GM19328 (cell line): ENCODE measurements around the gene NRN1L.
A peak's percentile ranks its signal among the peaks of the same experiment; 100 is the strongest.
"Not testable (repeated sequence)": the region's sequence is repeated elsewhere in the genome, so short reads cannot be mapped to it uniquely, and the experiment has no call there.

Experiments
- ATAC-seq: cut with Tn5 transposase; IDR thresholded peaks from one replicate; pipeline ENCODE4 v1.9.1; 2021; ENCODE audit warnings: mild to moderate bottlenecking, moderate library complexity; ENCODE audit not compliant: unreplicated experiment

The NRN1L gene

DNA sequence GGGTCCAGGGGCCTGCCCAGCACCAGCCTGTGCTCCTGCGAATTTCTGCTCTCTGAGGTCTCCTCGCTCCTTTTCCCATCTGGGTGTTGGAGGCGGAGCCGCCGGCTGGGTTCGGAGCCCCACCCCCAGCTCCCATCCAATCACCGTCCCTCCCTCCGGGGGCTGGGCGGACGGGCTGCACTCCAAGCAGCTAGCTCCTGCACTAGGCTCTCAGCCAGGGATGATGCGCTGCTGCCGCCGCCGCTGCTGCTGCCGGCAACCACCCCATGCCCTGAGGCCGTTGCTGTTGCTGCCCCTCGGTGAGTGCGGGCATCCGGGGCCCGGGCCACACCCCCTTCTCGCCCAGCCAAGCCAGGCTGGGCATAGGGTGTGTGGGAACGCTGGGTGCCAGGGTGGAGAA, at the start of gene NRN1L:
Gene NRN1L, plus strand, starts transcription at position 202 of the 400 bp plus-strand sequence. Its CDS starts 19 bp downstream, at position 221.
- no peak for ATAC-seq

DNA sequence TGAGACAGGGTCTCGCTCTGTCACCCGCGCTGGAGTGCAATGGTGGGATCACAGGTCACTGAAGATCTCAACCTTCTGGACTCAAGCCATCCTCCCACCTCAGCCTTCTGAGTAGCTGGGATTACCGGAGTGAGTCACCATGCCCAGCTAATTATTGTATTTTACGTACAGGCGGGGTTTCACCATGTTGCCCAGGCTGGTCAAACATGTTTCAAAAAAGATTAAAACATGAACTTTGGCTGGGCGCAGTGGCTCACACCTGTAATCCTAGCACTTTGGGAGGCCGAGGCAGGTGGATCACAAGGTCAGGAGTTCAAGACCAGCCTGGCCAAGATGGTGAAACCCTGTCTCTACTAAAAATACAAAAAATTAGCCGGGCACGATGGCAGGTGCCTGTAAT, 47.5 kb upstream of the NRN1L start:
- ATAC-seq = not testable (repeated sequence)

DNA sequence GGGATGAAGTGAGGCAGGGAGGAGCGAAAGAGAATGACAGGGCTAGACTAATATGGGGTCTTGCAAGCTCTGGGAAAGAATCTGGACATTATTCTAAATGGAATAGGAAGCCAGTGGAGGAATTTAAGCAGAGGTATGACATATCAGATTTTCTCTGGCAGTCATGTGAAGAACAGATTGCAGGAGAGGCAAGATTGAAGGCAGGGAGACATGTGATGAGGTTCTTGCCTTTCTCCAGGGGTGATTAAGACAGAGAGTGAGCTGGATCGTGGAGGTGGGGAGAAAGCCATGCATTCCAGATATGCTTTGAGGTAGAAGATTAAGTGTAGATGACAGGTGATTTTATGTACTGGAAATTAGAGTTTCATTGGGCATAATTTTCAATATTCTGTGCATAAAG, 46.9 kb upstream of the NRN1L start:
- ATAC-seq = no peak

DNA sequence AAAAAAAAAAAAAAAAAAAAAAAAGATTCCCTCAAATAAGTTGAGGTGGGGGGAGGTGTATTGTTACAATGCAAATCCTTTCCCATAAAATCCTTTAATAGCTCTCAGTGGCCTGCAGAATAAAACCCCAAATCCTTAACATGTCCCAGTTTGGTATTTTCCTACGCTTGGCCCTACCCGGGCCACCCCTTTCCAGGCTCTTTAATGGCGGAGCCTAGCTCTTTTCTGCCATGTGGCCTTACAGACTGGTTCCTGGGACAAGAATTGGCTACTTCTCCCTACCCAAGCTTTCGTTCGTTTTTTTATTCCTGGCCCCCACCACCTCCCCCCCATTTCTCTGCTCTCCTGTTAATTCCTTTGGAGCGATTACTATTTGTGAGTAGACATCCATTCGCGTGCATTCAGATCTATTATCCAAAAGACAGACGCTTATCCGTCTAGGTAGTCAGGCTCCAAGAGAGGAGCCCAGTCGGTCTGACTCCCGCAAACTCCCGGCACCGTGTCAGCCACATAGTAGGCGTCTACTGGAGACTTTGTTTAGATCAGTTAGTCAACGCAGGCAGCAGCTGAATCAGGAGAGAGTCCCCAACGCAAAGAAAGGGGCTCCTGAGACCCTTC, 43.4 kb upstream of the NRN1L start:
- ATAC-seq = no peak

DNA sequence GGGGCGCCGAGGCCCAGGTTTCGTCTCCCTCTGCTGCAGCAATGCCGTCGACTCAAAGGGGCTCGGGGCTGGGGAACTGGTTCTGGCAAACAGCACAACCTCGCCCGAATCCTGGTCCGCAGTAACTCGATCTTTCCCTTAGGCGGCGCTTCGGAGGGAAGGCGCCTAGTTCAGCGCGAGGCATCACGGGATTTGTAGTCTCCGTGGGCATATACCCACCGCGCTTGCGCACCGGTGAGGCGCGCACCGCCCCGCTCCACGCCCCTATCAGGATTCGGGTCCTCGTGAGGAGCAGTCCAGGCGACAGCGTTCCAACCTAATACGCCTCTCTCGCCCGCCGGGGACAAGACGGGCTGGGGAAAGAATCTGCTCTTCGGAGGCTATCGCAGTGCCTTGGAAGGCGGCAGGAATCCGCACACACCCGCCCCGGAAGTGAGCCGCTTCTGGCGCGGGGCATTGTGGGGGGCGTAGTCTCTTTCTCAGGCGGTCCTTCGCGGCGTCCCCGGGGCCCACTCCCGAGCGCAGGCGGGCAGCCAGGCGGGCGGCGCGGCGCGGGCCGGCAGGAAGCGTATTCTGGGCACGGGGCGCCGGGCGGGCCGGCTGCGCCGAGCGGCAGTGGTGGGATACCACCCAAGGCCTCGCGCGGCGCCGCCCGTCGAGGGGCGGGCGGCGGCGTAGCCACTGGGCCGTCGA, 42.7 kb upstream of the NRN1L start, which contains the start of gene THAP11:
Gene THAP11, plus strand, starts transcription at position 505 of the 693 bp plus-strand sequence. CDS start 235 bp downstream, outside the sequence.
- ATAC-seq = peak; percentile 50

DNA sequence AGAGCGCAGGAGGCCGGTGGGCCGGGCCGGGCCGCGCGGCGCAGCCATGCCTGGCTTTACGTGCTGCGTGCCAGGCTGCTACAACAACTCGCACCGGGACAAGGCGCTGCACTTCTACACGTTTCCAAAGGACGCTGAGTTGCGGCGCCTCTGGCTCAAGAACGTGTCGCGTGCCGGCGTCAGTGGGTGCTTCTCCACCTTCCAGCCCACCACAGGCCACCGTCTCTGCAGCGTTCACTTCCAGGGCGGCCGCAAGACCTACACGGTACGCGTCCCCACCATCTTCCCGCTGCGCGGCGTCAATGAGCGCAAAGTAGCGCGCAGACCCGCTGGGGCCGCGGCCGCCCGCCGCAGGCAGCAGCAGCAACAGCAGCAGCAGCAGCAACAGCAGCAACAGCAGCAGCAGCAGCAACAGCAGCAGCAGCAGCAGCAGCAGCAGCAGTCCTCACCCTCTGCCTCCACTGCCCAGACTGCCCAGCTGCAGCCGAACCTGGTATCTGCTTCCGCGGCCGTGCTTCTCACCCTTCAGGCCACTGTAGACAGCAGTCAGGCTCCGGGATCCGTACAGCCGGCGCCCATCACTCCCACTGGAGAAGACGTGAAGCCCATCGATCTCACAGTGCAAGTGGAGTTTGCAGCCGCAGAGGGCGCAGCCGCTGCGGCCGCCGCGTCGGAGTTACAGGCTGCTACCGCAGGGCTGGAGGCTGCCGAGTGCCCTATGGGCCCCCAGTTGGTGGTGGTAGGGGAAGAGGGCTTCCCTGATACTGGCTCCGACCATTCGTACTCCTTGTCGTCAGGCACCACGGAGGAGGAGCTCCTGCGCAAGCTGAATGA, 42.0 kb upstream of the NRN1L start:
- ATAC-seq = no peak

DNA sequence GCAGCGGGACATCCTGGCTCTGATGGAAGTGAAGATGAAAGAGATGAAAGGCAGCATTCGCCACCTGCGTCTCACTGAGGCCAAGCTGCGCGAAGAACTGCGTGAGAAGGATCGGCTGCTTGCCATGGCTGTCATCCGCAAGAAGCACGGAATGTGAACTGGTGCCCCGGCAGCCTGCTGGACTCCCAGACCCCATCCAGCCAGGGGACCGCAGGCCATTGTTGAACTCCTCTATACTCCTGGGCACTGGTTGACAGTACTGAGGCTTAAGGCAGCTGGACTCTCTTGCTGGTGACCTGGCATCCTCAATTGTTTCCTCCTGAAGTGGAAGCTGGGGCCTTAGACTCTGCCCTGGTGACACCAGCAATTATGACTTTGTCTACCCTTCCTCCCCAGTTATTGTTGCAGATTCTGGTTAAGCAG, 41.3 kb upstream of the NRN1L start:
- no peak for ATAC-seq

DNA sequence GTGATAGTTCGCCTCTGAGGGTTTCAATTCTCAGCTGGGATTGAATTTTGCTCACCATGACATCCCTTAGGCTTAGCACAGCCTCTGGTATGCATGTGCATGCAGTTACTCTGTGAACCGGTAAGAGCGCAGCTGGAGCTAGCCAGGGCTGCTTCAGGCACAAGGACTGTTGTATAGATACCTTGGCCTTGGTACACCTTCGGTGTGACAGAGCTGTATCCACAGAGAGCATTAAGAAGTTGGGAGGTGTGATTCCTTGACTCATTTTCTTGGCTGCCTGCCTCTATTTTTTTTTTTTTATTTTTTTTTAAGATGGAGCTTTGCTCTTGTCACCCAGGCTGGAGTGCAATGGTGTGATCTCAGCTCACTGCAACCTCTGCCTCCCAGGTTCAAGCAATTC, 40.2 kb upstream of the NRN1L start:
- ATAC-seq = no peak

DNA sequence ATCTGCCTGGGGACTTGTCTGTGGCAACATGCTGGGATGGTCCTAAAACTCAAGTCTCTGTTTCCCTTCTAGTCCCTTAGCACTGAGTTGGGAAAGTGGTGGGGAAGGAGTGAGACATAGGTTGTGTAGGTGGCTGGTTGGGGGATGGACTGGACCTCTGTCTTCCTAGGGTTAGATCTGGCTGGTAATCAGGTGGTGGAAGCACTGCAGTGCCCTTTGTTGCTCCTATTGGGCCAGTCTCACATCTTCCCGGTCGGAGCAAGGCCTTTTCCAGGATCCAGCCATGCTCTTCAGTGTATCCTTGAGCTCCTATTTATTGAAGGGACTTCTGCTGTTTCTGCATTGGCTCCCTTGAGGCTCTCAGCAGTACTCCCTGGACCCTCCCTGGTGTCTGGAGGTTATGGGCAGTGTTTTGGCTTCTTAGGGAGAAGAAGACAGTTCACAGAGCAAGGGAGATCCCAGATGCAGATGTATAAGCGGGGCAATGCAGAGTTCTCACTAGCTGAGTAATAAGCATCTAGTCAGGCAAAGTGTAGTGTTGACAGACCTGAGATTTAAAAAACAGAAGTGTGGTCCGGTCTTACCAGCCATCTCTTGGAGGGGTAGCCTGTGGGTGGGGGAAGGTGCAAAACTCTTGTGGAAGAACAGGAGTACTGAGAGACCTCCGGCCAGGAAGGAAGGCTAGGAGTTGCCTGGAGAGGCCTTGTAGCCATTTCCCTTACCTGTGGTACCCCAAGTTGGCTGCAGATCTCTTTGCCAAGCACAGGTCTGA, 39.2 kb upstream of the NRN1L start:
- no peak for ATAC-seq

DNA sequence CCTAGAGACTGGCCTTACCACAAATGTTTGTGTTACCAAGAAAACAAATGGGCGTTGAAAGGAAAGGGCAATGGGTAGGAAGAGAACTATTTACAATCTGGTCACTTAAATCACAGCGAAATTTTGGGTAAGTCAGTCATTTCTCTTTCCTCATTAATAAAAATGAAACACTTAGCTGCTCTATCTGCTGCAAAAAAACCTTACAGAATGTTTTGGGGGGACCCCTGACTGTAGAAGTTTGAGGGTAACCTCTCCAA, 38.7 kb upstream of the NRN1L start:
- no peak for ATAC-seq

DNA sequence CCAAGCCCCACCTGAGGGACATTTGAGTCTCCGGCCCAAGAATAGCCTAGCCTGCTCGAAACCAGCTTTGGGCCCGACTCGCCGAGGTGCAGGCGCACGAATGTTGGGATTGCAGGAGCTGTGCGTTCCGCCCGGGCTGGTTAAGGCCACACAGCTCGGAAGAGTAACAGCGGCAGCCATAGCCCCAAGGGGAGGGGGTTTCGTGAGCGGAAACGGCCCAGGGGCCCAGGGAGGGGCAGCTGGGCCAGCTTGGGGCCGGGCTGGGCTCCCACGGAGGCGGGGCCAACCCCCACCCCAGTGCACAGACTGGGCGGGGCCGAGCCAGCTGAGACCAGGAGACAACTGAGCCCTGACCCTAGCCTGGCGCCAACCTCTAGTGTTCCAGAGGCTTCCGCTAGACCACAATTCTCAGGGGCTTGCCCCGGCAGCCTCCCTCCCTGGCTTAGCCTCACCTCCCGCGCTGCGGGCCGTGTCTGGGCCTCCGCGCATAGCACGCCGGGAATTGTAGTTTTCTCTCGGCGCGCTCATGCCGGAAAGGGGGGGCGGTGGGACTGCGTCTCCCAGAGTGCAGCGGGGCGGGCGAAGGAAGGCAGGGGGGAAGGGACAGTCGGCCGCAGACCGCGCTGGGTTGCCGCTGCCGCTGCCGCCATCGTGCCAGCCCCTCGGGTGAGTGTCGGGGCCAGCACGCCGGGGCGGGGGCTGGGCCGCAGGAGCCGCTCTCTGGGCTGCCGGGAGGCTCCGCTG, 38.2 kb upstream of the NRN1L start, which contains the start of gene NUTF2:
Gene NUTF2, plus strand, starts transcription at position 614 of the 744 bp plus-strand sequence. CDS start 18,198 bp downstream, outside the sequence.
- peak; percentile 54 for ATAC-seq

DNA sequence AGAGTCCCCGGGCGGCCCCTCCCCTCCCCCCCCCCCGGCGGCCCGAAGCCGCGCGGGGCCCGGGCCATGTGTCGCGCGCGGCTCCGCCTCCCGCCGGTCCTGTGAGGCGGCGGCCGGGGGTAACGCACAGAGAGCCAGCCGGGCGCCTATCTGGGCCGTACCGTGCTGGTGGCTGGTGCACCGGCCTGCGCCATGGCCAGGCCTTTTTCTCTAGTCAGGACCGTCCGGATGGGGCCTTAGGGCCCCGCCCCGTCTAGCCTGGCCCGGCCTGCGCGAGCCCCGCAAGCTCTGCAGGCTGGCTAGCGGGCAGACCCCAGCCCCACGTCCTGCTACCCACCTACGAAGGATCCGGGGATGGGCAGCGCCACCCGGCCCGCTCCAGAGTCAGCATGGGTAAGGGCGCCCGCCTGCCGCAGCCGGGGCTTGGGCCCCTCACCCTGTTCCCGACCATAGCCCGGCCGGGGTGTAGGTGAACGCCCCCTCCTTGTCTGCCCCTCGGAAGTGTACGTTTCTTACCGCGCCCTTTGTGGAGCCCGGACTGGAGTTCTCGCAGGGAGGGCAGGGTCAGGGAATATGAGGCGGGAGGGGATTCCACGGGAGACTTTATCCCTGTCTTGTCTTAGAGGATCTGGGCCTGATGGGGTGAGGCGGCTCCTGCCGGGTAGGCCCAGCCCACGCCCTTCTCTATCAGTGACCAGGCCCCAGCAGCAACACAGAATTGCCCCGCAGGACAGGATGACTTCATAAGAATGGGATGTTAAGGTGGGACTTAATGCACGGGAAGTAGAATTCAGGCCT, 37.4 kb upstream of the NRN1L start, which contains the start of gene CENPT:
Gene CENPT, minus strand, starts transcription at position 630 of the 798 bp plus-strand sequence. CDS start 13,834 bp downstream, outside the sequence.
- ATAC-seq = peak; percentile 27

DNA sequence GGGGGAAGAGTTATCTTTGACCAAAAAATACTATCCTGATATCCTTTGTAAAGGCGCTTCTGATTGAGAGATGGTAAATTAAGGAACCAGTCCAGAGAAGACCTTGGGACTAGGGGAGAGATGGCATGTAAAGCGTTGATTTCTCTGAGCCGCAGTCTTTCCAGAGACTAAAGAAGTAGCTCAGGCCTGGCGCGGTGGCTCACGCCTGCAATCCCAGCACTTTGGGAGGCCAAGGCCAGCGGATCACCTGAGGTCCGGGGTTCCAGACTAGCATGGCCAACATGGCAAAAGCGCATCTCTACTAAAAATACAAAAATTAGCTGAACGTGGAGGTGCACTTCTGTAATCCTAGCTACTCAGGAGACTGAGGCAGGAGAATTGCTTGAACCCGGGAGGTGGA, 36.6 kb upstream of the NRN1L start:
- ATAC-seq = no peak

DNA sequence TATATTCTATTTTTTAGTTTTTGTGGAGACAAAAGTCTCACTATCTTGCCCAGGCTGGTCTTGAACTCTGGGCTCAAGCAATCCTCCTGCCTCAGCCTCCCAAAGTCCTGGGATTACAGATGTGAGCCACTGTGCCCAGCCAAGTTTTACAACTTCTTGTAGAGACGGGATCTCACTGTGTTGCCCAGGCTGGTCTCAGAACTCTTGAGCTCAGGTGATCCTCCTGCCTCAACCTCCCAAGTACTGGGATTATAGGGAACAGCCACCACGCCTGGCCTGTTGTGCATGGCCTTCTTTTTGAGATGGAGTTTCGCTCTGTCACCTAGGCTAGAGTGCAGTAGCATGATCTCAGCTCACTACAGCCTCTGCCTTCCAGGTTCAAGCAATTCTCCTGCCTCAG, 31.0 kb upstream of the NRN1L start:
- no peak for ATAC-seq

DNA sequence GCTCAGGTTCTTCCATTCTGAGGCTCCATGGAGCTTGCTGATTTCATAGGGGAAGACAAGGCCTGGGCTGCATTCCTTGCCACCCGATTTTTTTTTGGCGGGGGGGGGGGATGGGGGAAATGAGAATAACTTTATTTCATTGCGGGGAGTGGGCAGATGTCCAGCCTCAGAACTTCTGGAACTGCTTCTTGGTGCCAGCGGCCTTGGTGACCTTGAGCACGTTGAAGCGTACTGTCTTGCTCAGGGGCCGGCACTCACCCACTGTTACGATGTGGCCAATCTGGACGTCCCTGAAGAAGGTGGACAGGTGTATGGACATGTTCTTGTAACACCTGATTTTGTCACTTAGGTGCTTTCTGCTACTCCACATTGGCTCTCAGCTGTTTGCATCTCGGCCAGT, 28.9 kb upstream of the NRN1L start:
- no peak for ATAC-seq

DNA sequence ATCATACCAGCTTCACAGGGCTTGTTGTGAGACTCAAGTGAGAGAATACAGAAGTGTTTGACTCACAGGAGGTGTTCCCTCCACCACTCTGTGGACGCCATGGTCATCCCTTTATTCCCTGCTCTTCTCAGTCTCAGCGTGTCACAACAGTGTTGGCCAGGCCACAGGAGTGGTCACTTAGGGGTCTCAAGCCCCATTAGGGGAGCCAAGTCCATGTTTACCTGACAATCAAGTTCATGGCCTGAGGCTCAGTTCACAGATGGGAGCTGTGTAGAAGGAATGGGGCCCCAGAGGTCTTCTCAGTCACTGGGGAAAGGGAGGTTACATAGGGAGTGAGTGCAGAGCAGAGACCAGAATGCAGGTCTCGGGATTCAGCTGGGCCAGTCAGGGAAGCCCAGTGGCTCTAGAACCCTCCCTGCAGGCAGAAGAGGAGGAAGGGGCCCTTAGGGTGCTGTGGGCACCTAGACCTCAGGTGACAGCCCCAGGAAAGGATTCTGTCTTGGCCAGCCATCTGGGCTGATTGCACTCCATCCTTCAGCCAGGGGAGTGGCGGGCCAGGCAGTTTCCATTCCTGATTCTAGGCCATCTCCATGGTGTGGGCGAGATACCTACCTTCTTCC, 27.6 kb upstream of the NRN1L start:
- no peak for ATAC-seq

DNA sequence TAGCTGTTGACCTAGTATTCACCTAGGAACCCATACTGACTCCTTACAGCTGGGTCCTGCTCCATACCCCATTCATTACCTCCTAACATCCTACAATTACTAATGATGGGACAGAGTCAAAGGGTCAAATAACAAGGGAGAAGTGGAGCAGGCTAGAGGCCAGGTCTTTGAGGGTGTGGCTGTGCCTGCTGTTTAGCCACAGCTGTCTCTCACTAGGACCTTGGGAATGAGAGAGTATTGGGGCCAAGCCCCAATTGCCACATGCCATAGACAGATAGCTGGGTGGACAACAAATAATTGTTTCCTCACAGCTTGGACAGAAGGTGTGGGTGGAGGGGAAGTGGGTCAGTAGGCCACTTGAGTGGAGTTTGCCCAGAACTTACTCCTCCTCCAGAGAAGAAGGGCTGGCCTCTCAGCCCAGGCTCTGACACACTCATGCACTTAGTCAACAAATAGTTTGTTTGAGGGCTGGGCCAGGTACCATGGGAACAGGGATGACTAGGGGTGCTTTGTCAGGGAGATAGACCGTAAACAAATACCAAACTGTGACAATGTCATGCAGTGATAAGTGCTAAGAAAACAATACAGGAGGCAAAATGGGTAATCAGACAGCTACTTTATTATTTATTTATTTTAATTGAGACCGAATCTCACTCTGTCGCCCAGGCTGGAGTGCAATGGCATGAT, 27.0 kb upstream of the NRN1L start:
- no peak for ATAC-seq

DNA sequence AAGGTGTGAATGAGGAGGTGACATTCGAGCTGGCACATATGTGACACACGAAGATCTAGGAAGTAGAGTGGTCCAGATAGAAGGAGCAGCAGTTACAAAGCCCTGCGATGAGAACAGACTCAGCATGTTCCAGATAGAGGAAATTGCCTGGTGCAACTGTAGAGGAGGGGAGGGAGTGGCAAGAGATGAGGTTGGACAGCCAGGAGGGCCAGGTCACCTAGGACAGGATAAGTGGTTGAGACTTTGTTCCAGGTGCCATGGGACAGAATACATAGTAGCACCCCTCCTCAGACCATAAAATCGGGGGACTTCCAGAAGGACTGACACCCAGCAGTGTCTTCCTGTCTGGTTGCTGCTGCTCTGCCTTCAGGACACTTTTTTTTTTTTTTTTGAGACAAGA, 26.2 kb upstream of the NRN1L start:
- ATAC-seq = no peak
